RWPE1 (cell line): Measurements from ENCODE around the gene KRTAP10-10.

Experiments
- CTCF ChIA-PET: fragments of 350-600 bp; sonication (Branson Sonifier 250); formaldehyde crosslinking; extraction: SDS; loops from one replicate; lab custom pipeline; 2021; lab: Yijun Ruan, JAX
- POLR2A ChIA-PET: fragments of 400-600 bp; formaldehyde crosslinking; extraction: SDS; loops from one replicate; lab custom pipeline; 2020; ENCODE audit warnings: antibody characterized with exemption; ENCODE audit not compliant: low non-redundant PET; lab: Yijun Ruan, JAX
- DNase-seq: peaks from one replicate; pipeline ENCODE4 v3.0.0; 2012; ENCODE audit warnings: low spot score
- H3K27ac ChIP-seq: fragments of 450-650 bp; 2 replicates; pipeline ENCODE4 v1.5.1; 2017
- CTCF ChIP-seq: fragments of 450-650 bp; conservative IDR thresholded peaks from 2 replicates; pipeline ENCODE4 v1.5.1; 2017; ENCODE audit warnings: low read depth, mild to moderate bottlenecking

Gene KRTAP10-10

GRCh38 chr21:44617071-44617501 lies 20.1 kb upstream of the KRTAP10-10 start:
- ChIA-PET CTCF (interaction anchor here (0.6 to 0.7 kb wide), 2 partner anchors 26 to 908 kb away, joined by 3 to 7 read pairs; no protein-coding TSS in a partner anchor), POLR2A (no interaction called here)
- no peak overlapping the region for H3K27ac ChIP-seq
- DNase-seq, result no peak
- TF ChIP-seq CTCF, result no peak

- no peak for TF ChIP-seq CTCF
- no peak overlapping the region for H3K27ac ChIP-seq
- no peak for DNase-seq
- ChIA-PET POLR2A (no interaction called here), CTCF (interaction anchor here (0.6 to 1.0 kb wide), 2 partner anchors 21 to 175 kb away, joined by 4 to 10 read pairs; no protein-coding TSS in a partner anchor)
These were observed 18.7 kb upstream of the KRTAP10-10 start for GRCh38 chr21:44618504-44618903.

- CTCF ChIA-PET, result interaction anchor here (1.0 kb wide), 1 partner anchor 174 kb away, joined by 4 read pairs; no protein-coding TSS in a partner anchor
- H3K27ac ChIP-seq, result no peak overlapping the region
- DNase-seq, result no peak
- POLR2A ChIA-PET, result no interaction called here
- no peak for TF ChIP-seq CTCF
These were observed 18.2 kb upstream of the KRTAP10-10 start for GRCh38 chr21:44618909-44619308.

- CTCF ChIA-PET, result no interaction called here
- POLR2A ChIA-PET, result no interaction called here
These were observed 17.3 kb upstream of the KRTAP10-10 start for GRCh38 chr21:44619886-44620285.

GRCh38 chr21:44623575-44623974 lies 13.6 kb upstream of the KRTAP10-10 start:
- DNase-seq, result no peak
- POLR2A ChIA-PET, result no interaction called here
- TF ChIP-seq CTCF, result no peak

More at GRCh38 chr21:44619886-44620285, 17.3 kb upstream of the KRTAP10-10 start:
- no peak overlapping the region for H3K27ac ChIP-seq
- TF ChIP-seq CTCF, result no peak
- no peak for DNase-seq

GRCh38 chr21:44625756-44626155 lies 11.4 kb upstream of the KRTAP10-10 start:
- no peak for TF ChIP-seq CTCF
- ChIA-PET POLR2A (no interaction called here), CTCF (no interaction called here)
- DNase-seq, result no peak
- no peak overlapping the region for H3K27ac ChIP-seq

More at GRCh38 chr21:44623575-44623974, 13.6 kb upstream of the KRTAP10-10 start:
- no peak overlapping the region for H3K27ac ChIP-seq
- CTCF ChIA-PET, result no interaction called here
